Measurements from ENCODE around the gene HCN3. TPM values are rescaled to one million over a fixed set of nuclear protein-coding genes. Genes with fewer than 3 reads are reported as not detected.

The HCN3 gene
- total and polyA plus RNA-seq, 2 of the 13 experiments (the other 11 are each of a cell fraction or from before 2014, with no cell fraction given) = 2.4 to 10.2 TPM

GRCh38 chr1:155324717-155325602 lies 47.7 kb downstream of the HCN3 start (continued):
- no peak for TF ChIP-seq SETDB1 (CRISPR knock-in tag; IDR thresholded peaks at IDR 0.05; ENCODE audit: borderline replicate concordance)
- no peak for TF ChIP-seq ZBTB39 (CRISPR knock-in tag; IDR thresholded peaks at IDR 0.05)
- TF ChIP-seq EHMT2 (IDR thresholded peaks at IDR 0.05; ENCODE audit: borderline replicate concordance, low read depth, low read length) = no peak
- TF ChIP-seq NRL (CRISPR knock-in tag; IDR thresholded peaks at IDR 0.05; ENCODE audit: borderline replicate concordance) = no peak
- TF ChIP-seq PATZ1 (CRISPR knock-in tag; IDR thresholded peaks at IDR 0.05) = peak; percentile 79
- TF ChIP-seq ZMAT5 (CRISPR knock-in tag; IDR thresholded peaks at IDR 0.05; ENCODE audit: borderline replicate concordance, low read depth) = no peak
- no peak for TF ChIP-seq ZNF501 (CRISPR knock-in tag; IDR thresholded peaks at IDR 0.05)
- TF ChIP-seq KAT2B (IDR thresholded peaks at IDR 0.05; ENCODE audit: borderline replicate concordance, low read depth, low read length) = no peak
- TF ChIP-seq DMAP1 (CRISPR knock-in tag; IDR thresholded peaks at IDR 0.05) = no peak
- no peak for TF ChIP-seq PHF8 (CRISPR knock-in tag; IDR thresholded peaks at IDR 0.05)
- no peak for TF ChIP-seq HNRNPUL1 (IDR thresholded peaks at IDR 0.05; ENCODE audit: low read depth, low read length)
- no peak for TF ChIP-seq PCBP2 (optimal IDR thresholded peaks at IDR 0.05; ENCODE audit: low read depth, low read length, poor library complexity, severe bottlenecking)
- TF ChIP-seq ZNF572 (CRISPR knock-in tag; IDR thresholded peaks at IDR 0.05) = no peak
- peak; percentile 49 for TF ChIP-seq ZNF687 (CRISPR knock-in tag; IDR thresholded peaks at IDR 0.05)
- no peak; the same call in 1 of the 2 replicates for TF ChIP-seq ZSCAN21 (CRISPR knock-in tag; IDR thresholded peaks at IDR 0.05; ENCODE audit: borderline replicate concordance)
- TF ChIP-seq PHF21A (CRISPR knock-in tag; IDR thresholded peaks at IDR 0.05) = no peak
- no peak for TF ChIP-seq HNRNPLL (IDR thresholded peaks at IDR 0.05; ENCODE audit: low read depth, low read length, poor library complexity, severe bottlenecking)
- no peak for TF ChIP-seq ZFP37 (CRISPR knock-in tag; IDR thresholded peaks at IDR 0.05; ENCODE audit: borderline replicate concordance)
